OCI-LY7 (cell line): Measurements from ENCODE around the gene SLC9A9. TPM values are rescaled to one million over a fixed set of nuclear protein-coding genes. Genes with fewer than 3 reads are reported as not detected.

Experiments
- BruUV-seq: library from RNA; stranded (reverse); fragments of 400-500 nt; replicated peaks from 2 replicates; lab custom pipeline; 2021; lab: Mats Ljungman, UMichigan
- CTCF ChIA-PET: fragments of 300-600 bp; sonication (Branson Sonifier 250); formaldehyde crosslinking; loops from one replicate; lab custom pipeline; 2022; ENCODE audit warnings: antibody characterized with exemption; ENCODE audit not compliant: unreplicated experiment; lab: Charles Lee
- POLR2A ChIA-PET: fragments of 300-600 bp; sonication (Branson Sonifier 250); formaldehyde crosslinking; loops from one replicate; lab custom pipeline; 2022; ENCODE audit warnings: antibody characterized with exemption; lab: Charles Lee
- DNase-seq: peaks from one replicate; pipeline ENCODE4 v3.0.0-alpha.2; 2015; ENCODE audit warnings: low spot score
- H2AFZ ChIP-seq: fragments of 200-600 bp; sonication (generic), shearing (Covaris generic); 2 replicates; pipeline ENCODE4 v1.6.1; 2014; ENCODE audit warnings: mild to moderate bottlenecking, antibody characterized with exemption, low read length, moderate library complexity
- H3K27ac ChIP-seq: fragments of 200-600 bp; sonication (generic); 2 replicates; pipeline ENCODE4 v1.5.1; 2014; ENCODE audit warnings: mixed run types, low read depth, mild to moderate bottlenecking, moderate library complexity, low read length, inconsistent platforms; ENCODE audit not compliant: poor library complexity, severe bottlenecking
- H3K36me3 ChIP-seq: fragments of 200-600 bp; sonication (generic); 2 replicates; pipeline ENCODE4 v1.6.1; 2014; ENCODE audit warnings: mild to moderate bottlenecking, antibody characterized with exemption, low read length, moderate library complexity, mixed read lengths; ENCODE audit not compliant: insufficient read depth
- H3K4me1 ChIP-seq: fragments of 200-600 bp; sonication (generic); 2 replicates; pipeline ENCODE4 v1.5.1; 2014; ENCODE audit warnings: mild to moderate bottlenecking, low read length; ENCODE audit not compliant: insufficient read depth, poor library complexity, severe bottlenecking
- H3K4me2 ChIP-seq: fragments of 200-600 bp; sonication (generic); 2 replicates; pipeline ENCODE4 v1.6.1; 2014; ENCODE audit warnings: mild to moderate bottlenecking, low read length
- H3K4me3 ChIP-seq: fragments of 200-600 bp; sonication (generic); 2 replicates; pipeline ENCODE4 v1.5.1; 2014; ENCODE audit warnings: mild to moderate bottlenecking, low read depth, low read length; ENCODE audit not compliant: poor library complexity, severe bottlenecking
- H3K79me2 ChIP-seq: fragments of 200-600 bp; sonication (generic); 2 replicates; pipeline ENCODE4 v1.6.1; 2016; ENCODE audit warnings: low read depth, mild to moderate bottlenecking, low read length, moderate library complexity, mixed read lengths; ENCODE audit not compliant: insufficient read depth
- H3K9me2 ChIP-seq: fragments of 200-600 bp; sonication (generic); 2 replicates; pipeline ENCODE4 v1.6.1; 2016; ENCODE audit warnings: mild to moderate bottlenecking, low read length, mixed read lengths; ENCODE audit not compliant: insufficient read depth
- H3K9me3 ChIP-seq: fragments of 200-600 bp; sonication (generic); 2 replicates; pipeline ENCODE4 v1.6.1; 2014; ENCODE audit warnings: mild to moderate bottlenecking, mixed run types, low read length, mixed read lengths
- H4K20me1 ChIP-seq: fragments of 200-600 bp; sonication (generic); 2 replicates; pipeline ENCODE4 v1.6.1; 2014; ENCODE audit warnings: mild to moderate bottlenecking, antibody characterized with exemption, low read length, moderate library complexity, mixed read lengths; ENCODE audit not compliant: insufficient read depth
- EZH2phosphoT487 ChIP-seq: fragments of 200-600 bp; sonication (generic); IDR thresholded peaks from 2 replicates; pipeline ENCODE4 v1.6.1; 2018; ENCODE audit warnings: low read depth, borderline replicate concordance, mild to moderate bottlenecking, mixed run types, antibody characterized with exemption, low read length, moderate library complexity, mixed read lengths
- intact Hi-C: fragments of 100-400 bp; cut with micrococcal nuclease; formaldehyde crosslinking; loops from one replicate; pipeline ENCODE4 v1.10.0; 2022; ENCODE audit not compliant: unreplicated experiment
- total RNA-seq, 2 experiments: library from RNA; depleted of rRNA in 1 of 2; stranded (reverse); fragments of >200 nt in 1 of 2; shearing (Covaris generic) in 1 of 2; gene quantifications; 2 replicates each; pipeline ENCODE4 v1.2.3, GENCODE V29; 2014 to 2022
- TF ChIP-seq, protein P1 (sequence below): fragments of 200-600 bp; sonication (generic); conservative IDR thresholded peaks from 2 replicates; pipeline ENCODE4 v1.5.1; 2014; ENCODE audit warnings: mild to moderate bottlenecking, antibody characterized with exemption, low read length, moderate library complexity, mixed read lengths

Gene SLC9A9
- total RNA-seq, 2 experiments from 2014 or later, result 9.3 to 14.8 TPM

DNA sequence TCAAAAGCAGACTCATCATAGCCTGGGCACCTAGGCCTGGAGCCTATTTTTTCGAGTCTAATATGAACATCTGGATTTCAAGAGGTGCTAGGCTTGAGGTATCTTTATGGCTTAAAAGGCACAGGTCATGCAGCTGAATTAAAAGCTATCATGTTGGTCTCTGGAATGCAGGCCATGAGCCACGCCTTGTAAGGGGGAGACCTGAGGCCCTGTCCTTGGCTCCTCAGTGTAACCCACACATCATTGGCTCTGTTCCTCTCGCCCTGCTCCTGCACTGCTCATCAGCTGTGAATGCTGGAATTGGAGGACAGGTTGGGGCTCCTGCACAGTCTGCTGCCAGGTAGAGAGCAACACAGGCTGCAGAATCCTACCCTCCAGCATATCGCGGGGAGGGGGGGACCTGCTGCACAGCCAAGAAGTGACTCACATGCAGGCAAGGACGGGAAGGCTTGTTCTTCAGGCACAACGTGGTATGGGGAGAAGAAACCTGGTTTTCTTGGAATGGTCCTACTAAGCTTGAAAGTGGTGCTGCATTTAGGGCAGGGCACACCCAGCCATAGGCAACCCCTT, 582.7 kb downstream of the SLC9A9 start:
- ChIA-PET POLR2A (interaction anchor here (1.2 kb wide), 1 partner anchor 14 kb away, joined by 3 read pairs; no protein-coding TSS in a partner anchor), CTCF (no interaction called here)
- no peaks in the 10 kb centered on the region for H3K9me3 ChIP-seq

DNA sequence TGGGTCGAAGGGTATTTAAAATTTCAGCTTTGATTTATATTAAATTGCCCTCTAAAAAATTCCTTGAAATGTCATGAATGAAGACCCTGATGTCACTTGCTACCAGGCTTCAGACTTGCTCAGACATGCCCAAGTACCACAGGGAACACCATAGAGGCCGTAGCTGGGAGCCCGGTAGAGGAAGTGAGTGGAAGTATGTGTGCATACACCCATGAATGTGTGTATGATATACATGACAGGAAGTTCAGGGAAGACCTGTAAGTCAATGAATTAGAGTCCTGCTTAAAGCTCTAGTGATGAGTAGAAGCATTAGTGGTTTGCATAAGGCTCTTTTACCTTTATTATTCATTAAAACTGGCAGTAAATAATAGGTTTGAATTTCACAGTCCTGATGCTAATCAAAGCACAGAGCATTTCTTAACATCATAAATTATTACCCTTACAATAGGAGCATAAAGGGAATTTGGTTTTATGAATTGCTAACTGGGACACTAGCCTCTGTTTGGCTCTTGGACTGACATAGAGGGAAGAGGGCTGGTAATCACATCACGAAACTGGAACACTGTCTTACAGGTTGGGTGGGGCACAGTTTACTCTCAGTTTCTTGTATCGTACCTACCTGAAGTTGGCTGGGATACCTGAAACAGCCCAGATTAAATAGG, 584.3 kb downstream of the SLC9A9 start:
- BruUV-seq, result no TSS peak

More for the DNA sequence above, 582.7 kb downstream of the SLC9A9 start:
- no peaks in the 10 kb centered on the region for H3K36me3 ChIP-seq
- no peak overlapping the region for H2AFZ ChIP-seq
- no peaks in the 10 kb centered on the region for H4K20me1 ChIP-seq
- no peak for DNase-seq
- TF ChIP-seq, protein P1, sequence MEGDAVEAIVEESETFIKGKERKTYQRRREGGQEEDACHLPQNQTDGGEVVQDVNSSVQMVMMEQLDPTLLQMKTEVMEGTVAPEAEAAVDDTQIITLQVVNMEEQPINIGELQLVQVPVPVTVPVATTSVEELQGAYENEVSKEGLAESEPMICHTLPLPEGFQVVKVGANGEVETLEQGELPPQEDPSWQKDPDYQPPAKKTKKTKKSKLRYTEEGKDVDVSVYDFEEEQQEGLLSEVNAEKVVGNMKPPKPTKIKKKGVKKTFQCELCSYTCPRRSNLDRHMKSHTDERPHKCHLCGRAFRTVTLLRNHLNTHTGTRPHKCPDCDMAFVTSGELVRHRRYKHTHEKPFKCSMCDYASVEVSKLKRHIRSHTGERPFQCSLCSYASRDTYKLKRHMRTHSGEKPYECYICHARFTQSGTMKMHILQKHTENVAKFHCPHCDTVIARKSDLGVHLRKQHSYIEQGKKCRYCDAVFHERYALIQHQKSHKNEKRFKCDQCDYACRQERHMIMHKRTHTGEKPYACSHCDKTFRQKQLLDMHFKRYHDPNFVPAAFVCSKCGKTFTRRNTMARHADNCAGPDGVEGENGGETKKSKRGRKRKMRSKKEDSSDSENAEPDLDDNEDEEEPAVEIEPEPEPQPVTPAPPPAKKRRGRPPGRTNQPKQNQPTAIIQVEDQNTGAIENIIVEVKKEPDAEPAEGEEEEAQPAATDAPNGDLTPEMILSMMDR, result no peak
- TF ChIP-seq EZH2phosphoT487, result no peak
- no peak overlapping the region for H3K27ac ChIP-seq
- intact Hi-C loops, result no loop called here
- peaks cover 4% of the 10 kb centered on the region for H3K4me1 ChIP-seq
- H3K4me2 ChIP-seq, result no peak overlapping the region
- BruUV-seq, result no TSS peak
- H3K9me2 ChIP-seq, result no peaks in the 10 kb centered on the region
- no peak overlapping the region for H3K4me3 ChIP-seq
- H3K79me2 ChIP-seq, result no peaks in the 10 kb centered on the region

More for the DNA sequence above, 584.3 kb downstream of the SLC9A9 start:
- H3K9me2 ChIP-seq, result no peaks in the 10 kb centered on the region
- ChIA-PET POLR2A (interaction anchor here (0.6 kb wide), 2 partner anchors 34 to 120 kb away, joined by 3 to 4 read pairs; no protein-coding TSS in a partner anchor), CTCF (no interaction called here)
- no peak overlapping the region for H3K4me3 ChIP-seq
- H2AFZ ChIP-seq, result no peak overlapping the region
- H3K36me3 ChIP-seq, result no peaks in the 10 kb centered on the region
- TF ChIP-seq EZH2phosphoT487, result no peak
- TF ChIP-seq, protein P1, result no peak
- H4K20me1 ChIP-seq, result no peaks in the 10 kb centered on the region
- H3K9me3 ChIP-seq, result no peaks in the 10 kb centered on the region
- DNase-seq, result no peak
- no peak overlapping the region for H3K27ac ChIP-seq
- no peaks in the 10 kb centered on the region for H3K79me2 ChIP-seq
- intact Hi-C loops, result no loop called here
- peaks cover 4% of the 10 kb centered on the region for H3K4me1 ChIP-seq
- no peak overlapping the region for H3K4me2 ChIP-seq
